HG03159 (cell line): ENCODE measurements around the gene SOX12.
"Not testable (repeated sequence)": the region's sequence is repeated elsewhere in the genome, so short reads cannot be mapped to it uniquely, and the experiment has no call there.

Source experiments
- ATAC-seq: cut with Tn5 transposase; IDR thresholded peaks from one replicate; pipeline ENCODE4 v1.9.1; 2021; ENCODE audit warnings: mild to moderate bottlenecking, moderate library complexity; ENCODE audit not compliant: unreplicated experiment

The SOX12 gene

DNA sequence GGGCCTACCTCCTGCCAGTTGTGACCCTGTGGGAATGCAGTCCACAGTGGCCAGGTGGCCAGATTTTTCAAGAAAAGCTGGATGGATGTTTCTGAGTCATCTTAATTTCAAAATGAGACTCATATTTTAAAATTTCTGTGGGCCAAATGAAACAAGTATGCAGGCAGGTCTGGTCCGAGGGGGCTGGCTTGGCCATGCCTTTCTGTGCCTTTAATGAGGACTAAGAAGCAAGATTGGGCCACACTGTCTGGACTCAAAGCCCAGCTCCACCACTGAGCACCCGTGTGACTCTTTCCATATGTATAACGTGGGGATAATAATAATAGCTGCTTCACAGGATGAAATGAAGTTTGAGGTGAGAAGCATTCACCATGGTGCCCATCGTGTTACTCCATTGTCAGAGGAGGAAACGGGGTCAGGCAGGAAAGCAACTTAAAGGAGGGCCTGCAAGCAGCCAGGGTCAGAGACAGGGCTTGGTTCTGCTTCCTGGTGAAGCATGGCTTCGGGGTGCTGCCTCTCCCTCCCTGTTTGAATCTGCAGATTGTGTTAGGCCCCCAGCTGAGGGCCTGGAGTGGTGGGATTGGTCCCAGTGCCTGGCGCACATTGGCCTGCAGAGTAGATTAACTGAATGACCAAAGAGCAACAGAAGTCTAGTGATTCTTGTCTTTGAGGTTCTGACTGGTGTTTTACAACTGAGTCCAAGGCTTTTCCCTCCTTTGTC, 3.8 kb downstream of the SOX12 start:
- ATAC-seq = no peak

DNA sequence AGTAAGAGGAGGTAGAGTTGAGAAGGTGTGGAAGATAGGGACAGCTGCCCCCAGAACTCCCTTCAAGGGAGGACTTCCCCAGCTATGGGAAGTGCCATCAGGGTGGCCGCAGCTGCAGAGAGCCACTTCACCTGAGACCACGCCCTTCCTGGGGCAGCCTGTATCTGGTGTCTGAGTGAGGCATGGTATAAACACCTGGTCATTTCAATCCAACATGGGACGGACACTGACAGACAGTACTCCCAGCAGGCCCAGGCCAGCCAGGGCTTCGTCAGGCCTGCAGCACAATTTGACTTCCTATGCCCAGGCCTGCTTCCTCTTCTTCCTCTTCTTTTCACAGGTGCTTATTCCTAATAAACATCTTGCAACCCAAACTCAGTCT, 4.5 kb downstream of the SOX12 start:
- ATAC-seq = no peak

DNA sequence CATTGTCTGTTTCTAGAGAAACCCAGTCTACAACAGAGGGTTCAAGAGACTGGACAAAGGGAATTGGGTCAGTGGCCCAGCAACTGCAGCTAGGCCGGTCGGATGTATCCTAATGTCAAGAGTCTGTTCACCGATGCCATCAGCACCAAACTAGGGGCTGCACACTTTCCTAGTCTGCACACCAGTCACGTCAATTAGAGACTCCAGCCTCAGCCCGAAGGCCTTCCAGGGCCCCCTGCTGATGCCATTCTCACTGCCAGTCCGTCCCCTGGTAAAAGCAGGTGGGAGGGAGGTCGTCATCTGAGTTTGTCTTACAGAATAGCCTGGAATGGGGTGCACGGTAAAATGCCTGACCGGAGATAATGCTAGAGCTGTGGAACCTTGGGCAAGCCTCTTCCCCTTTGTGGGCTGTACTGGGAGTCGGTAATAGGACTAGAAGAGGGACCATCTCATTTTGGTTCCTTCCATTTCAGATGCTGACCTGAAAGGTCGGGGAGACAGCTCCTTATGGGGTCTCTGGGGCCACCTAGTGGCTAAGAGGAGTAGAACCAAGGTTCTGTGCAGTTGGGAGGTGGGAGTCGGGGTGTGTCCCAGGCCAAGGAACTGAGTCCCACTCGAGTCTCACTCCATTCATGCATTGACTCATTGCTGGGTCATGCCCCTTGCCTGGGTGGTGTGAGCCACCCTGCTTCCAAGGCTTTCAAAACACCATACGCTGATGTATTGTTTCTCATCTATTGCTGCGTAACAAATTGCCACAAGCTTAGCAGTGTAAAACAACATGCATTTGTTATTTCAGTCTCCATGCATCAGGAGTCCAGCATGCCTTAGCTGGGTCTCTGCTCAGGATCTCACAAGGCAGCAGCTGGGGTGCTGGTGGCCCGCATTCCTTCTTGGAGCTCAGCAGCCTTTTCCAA, 5.1 kb downstream of the SOX12 start:
- no peak for ATAC-seq

DNA sequence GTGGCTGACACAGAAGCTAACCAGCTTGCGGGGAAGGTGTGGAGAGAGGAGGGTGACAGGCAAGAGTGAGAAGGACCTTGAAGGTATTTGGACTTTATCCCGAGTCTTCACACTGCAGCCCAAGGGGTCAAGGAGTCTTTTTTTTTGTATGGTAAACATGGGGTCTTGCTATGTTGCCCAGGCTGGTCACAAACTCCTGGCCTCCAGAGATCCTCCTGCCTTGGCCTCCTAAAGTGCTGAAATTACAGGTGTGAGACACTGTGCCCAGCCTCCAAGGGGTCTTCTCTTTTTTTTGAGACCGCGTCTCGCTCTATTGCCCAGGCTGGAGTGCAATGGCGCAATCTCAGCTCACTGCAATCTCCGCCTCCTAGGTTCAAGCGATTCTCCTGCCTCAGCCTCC, 9.2 kb downstream of the SOX12 start:
- no peak for ATAC-seq

DNA sequence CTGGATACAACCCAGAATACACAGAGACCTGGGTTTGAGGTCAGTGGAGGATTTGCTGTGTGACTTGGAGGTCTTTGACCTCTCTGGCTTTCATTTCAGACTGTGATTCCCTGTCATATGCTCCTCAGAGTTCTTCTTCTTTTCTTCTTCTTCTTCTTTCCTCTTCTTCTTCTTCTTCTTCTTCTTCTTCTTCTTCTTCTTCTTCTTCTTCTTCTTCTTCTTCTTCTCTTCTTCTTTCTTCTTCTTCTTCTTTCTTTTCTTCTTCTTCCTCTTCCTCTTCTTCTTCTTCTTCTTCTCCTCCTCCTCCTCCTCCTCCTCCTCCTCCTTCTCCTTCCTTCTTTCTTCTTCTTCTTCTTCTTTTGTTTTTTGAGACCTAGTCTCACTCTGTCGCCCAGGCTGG, 10.7 kb downstream of the SOX12 start:
- ATAC-seq = not testable (repeated sequence)

DNA sequence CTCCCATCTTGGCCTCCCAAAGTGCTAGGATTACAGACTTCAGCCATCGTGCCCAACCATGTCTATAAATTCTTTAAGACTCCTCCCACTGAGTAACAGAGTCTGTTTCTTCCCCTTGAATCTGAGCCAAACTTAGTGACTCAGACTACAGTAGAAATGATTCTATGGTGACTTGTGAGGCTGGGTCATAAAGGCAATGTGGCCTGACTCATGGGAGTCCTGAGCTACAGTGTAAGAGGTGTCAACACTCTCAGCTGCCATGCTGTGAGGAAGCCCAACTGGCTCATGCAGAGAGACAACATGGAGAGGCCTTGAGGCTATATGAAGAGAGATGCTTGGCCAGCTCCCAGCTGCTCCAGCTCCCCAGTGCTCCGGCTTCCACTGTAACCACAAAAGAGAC, 16.3 kb downstream of the SOX12 start:
- no peak for ATAC-seq

DNA sequence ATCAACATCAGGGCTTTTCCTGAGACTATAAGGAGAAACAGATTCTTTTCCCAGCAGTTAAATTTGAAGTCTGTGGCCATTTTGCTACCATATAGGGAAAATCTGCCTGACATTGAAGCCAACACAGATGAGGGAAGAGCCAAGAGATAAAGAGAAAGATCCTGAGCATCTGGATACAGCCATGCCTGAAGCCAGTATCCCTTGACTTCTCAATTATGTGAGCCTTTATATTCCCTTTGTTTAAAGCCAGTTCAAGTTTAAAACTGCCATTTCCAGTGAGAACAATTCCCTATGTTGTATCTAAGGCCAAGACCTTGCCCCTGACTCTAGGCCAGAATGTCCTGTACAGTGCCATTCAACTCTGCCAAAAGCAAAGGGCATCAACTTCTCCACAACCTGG, 17.8 kb downstream of the SOX12 start:
- no peak for ATAC-seq

DNA sequence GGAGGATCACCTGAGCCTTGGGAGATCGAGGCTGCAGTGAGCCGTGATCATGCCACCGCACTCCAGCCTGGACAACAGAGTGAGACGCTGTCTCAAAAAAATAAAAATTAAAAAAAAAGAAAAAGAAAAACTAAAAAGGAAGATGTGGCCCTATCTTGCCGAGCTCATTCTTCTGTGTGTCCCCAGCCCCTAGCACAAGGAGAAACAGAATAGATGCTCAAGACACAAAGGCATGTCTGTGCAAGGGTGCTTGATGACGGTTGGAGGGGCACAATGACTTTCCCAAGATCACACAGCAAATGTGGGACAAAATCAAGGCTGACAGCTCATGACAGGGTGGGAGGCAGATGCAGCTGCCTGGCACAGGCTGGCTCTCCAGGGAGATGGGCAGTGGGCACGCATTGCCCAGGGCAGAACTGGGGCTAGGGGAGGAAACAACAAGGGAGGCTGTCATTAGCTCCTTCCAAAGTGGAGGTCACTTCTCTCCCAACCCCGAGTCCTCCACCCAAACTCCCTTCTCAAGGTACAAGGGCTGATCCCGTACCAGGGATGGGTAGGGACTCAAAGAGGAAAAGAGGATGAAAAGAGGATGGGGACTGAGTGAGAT, 20.8 kb downstream of the SOX12 start:
- ATAC-seq = no peak

DNA sequence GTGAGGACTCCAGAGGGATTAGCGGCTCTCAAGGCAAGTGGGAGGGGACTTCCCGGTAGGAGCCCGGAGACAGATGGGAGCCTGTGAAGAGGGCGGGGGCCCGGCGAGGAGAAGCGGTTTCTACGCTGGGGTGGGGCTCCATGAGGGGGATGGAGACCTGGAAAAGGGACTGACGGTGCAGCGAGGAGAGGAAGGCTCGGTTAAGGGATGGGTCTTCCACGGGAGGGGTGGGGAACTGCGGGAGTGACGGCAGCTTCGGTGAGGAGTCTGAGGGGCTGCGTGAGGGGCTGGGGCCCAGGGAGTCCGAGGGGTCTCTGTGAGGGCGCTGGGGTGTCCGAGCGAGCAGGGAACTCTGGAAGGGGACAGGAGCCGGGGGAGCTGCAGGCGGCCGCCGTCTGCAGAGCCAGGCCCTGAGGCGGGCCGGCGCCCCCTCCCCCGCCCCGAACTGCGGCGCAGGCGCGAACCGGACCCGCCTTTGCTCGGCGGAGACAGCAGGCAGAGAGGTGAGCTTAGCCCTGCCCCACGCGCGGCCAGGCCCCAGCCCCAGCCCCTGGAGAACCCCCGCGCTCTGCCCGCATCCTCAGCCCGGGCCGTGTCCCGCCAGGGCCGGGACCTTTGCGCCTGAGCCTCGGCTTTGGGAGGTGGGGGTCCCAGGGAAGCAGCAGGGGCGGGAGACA, 21.4 kb downstream of the SOX12 start, which contains the start of gene NRSN2:
TSS of gene NRSN2 (plus strand) at position 472 of the 677 bp plus-strand sequence. CDS start 2,533 bp downstream, outside the sequence.
- ATAC-seq = peak; percentile 33

DNA sequence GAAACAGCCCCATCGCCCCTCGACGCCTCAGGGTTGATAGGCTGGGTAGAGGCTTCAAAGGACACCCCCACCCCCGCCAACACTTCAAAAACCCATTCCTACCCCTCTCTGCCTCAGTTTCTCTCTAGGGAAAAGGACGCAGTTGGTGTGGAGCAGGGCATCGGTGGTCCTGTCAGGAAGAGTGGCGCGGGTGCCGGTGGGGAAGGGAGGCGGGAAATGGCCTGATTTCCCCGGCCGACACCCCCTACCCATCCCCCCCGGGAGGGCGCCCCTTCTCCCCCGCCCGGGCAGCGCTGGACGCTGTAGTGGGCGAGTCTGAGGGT, 21.9 kb downstream of the SOX12 start:
- peak; percentile 3 for ATAC-seq

DNA sequence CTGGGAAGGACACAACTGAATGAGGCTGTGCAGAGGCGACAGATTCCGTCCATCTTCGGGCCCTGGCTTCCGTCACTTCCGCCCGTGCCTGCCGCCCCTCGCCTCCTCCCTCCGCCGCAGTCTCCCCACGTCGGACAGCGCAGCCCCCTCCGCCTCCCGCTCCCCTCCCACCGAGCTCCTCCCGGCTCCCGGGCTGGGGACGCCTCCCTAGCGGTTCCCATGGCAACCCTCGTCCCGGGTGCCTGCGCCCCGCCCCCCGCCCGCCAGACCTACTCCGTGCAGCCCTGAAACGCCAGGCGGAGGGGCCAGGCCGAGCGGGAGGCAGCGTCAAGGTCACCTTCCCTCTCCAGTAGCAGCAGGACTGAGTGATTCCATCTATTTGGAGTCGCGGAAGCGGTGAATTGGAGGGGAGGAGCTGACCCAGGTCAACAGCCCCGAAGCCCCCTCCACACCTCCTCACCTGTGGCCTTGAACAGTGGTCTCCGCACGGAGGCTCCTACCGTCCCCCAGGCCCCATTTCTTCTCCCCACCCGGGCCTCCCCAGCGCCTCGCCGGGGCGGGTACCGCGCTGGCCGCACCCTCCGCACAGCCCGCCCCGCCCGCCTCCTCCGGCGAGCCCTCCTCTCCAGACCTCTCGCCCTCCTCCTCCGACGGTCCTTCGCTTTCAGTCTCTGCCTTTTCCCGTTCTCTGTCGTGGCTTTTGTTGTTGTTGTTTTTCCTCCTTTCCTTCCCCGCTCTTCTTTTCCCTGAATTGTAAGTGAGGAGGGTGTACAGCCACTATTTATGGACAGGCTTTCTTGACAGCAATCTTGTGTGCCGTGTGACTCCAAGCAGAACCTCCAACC, 22.5 kb downstream of the SOX12 start:
- ATAC-seq = peak; percentile 71

DNA sequence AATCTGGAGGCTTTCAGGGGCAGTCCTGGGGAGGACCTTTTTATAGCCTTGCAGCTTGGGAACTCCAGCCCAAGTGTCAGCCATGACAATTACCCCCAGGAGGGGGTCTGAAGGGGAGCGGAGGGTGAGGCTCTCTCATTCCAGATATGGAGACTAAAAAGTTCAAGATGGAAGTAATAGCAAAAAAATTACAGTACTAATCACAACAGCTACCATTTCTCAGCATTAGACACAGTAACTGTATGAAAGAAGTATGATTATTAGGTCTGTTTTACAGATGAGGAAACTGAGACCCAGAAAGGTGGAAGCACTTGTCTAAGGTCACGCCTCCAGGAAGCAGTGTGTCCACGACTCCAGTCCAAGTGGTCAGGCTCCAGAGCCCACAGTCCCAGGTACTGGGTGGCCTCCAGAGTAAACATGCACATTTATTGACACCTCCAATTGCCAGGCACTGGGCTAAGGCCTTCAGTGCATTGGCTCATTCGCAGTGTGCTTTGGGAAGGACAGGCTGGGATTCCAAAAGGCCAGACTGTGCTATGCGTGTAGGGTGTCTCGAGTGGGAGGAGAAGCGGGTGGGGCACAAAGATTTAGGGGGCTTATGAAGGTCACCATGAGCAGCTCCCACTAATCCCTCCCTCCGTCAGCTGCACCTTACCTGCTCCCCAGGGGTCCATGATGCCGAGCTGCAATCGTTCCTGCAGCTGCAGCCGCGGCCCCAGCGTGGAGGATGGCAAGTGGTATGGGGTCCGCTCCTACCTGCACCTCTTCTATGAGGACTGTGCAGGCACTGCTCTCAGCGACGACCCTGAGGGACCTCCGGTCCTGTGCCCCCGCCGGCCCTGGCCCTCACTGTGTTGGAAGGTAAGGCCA, 23.9 kb downstream of the SOX12 start:
- no peak for ATAC-seq

DNA sequence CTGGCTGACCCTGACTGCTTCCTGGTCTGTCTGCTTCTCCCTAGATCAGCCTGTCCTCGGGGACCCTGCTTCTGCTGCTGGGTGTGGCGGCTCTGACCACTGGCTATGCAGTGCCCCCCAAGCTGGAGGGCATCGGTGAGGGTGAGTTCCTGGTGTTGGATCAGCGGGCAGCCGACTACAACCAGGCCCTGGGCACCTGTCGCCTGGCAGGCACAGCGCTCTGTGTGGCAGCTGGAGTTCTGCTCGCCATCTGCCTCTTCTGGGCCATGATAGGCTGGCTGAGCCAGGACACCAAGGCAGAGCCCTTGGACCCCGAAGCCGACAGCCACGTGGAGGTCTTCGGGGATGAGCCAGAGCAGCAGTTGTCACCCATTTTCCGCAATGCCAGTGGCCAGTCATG, 27.8 kb downstream of the SOX12 start:
- no peak for ATAC-seq

DNA sequence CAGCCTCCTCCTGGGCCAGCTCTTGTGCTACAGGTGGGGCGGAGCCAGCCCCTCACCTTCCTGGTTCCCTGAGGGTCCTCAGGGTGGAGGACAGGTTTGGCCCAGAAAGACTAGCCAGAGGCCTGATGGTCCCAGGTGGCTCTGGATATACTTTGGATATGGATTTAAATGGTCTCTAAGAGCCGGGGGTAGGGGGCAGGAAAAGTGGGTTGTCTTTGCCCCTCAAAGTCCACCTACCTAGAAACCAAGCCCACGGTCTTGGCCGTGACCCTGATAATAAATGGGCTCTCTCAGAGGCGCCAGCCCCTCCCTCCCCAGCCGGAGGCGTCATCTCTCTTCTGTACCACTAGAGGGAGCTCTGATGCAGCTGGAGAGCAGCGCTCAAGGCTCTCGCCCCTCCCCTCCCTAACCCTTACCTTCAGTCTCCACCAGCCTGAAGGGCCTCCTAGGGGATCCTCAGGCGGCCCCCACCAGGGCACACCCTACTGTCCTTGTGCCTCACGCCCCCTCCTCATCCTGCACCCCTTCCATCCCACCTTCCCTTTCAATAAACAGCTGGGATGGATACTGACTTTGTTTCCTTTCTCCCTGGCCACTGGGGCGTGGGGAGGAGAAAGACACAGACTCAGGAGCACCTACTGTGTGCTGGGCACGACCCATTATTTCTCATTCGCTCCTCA, 29.1 kb downstream of the SOX12 start:
- ATAC-seq = peak; percentile 89

DNA sequence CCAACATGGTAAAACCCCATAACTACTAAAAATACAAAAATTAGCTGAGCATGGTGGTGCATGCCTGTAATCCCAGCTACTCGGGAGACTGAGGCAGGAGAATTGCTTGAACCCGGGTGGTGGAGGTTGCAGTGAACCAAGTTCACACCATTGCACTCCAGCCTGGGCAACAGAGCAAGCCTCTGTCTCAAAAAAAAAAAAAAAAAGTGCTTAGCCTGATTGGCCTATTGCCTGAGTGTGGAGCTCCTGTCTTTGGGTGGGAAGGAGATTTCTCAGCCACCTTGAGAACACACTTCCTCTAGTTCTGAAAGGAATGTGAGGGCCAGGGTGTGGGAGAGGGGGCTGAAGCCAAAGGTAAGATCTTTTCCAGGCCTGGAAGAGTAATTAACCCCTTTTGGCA, 30.8 kb downstream of the SOX12 start:
- not testable (repeated sequence) for ATAC-seq

DNA sequence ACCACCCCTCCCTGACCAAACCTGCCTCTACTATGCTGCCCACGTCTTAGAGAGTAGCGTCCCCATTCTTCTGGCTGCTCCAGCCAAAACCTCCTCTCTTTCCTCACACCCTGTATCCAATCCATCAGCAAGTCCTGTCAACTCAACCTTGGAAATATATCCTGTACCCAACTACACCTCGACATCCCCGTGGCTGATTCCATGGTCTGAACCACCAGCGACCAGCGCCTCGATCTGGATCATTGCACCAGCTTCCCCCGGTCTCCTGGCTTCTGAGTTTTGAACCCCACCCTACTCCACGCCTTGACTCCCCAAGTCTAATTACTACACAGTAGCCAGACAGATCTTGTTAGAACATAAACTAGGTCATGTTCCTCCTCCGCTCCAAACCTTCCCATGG, 31.4 kb downstream of the SOX12 start:
- no peak for ATAC-seq

DNA sequence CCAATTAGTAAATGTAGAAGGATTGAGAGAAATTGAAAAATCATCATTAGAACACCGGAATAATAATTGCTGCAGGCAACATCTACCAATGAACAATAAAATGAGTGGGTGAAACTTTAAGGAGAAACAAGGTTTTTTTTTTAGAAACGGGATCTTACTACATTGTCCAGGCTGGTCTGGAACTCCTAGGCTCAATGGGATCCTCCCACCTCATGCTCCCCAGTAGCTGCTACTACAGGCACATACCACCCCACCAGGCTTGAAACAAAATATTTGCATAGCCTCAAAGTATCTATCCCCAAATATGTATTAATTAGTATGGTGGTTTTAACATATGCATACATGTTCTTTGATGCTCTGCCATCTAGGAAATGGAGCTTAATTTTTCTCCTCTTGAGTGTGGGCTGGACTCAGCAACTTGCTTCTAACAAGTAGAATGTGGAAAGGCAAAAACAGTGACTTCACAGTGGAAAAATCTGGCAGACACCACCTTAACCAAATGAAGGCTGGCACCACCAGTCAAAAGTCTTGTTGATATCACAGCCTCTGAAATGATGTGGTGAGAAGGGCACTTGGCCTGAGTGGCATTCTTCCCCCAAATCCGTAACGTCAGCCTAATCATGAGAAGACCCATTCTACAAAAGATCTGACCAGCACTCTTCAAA, 33.7 kb downstream of the SOX12 start:
- no peak for ATAC-seq

DNA sequence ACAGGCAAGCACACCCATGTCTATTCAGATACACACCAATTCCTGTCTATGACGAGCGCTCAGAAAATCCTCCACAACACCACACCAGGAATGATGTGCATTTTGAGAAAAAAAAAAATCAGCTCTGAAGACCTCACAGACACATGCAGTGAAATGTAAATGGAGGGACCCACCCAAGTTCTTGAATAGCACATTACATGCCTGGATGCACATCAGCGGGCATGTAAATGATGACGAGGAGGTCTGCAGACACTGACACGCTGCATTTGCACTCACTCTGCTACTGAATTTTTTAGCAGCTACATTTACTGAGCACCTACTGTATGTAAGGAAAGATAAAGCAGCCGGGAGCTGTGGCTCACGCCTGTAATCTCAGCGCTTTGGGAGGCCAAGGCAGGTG, 36.2 kb downstream of the SOX12 start:
- ATAC-seq = no peak
